ENCODE data around the gene MACF1.

MACF1 gene

GRCh38 chr1:39310015-39310414 is 105.5 kb downstream of the MACF1 start:
- no peak for DNase-seq

DNA sequence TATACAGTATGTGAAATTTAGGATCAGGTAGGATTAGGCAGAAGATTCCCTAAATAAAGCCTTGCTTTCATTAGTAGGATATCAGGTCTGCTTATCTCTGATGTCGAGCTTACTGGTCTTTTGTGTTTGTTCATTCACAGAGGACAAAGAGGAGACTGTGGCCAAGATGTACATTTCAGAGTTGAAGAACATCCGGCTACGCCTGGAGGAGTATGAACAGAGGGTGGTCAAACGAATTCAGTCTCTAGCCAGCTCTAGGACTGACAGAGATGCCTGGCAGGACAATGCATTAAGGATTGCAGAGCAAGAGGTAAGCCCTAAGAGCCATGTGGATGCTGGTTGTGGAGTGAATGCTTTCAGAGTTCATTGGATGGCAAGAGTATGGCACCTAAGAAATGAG is 106.2 kb downstream of the MACF1 start:
- no peak for DNase-seq

- no peak for DNase-seq
These were observed 112.6 kb downstream of the MACF1 start for GRCh38 chr1:39317111-39317510.

DNA sequence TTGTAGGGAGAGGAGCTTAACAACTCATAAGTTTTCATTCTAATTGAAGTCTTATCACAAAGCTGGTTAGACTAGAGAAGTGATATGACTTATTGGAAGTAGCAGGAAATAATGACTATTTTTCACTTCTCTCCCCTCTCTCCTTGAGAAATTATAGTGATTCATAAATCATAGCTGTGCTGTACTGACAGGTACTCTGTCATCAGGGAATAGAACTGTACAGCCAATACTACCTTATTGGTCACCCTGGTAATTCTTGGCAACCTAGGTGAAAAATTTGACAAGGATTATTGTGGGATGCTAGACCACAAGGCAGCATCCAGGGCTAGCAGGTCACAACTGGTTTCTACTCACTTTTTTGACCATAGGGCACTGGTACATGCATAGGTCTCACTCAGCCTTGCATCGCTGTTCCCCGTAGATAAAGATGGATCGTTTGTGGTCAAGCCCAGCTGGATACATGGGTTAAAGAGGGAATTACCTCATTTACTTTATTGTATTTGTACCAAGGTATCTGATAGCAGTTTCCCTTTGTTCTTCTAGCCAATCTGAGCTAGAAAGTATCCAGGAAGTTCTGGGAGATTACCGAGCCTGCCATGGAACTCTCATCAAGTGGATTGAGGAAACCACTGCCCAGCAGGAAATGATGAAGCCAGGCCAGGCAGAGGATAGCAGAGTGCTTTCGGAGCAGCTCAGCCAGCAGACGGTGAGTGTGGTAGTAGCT is 113.6 kb downstream of the MACF1 start:
- DNase-seq = no peak

DNA sequence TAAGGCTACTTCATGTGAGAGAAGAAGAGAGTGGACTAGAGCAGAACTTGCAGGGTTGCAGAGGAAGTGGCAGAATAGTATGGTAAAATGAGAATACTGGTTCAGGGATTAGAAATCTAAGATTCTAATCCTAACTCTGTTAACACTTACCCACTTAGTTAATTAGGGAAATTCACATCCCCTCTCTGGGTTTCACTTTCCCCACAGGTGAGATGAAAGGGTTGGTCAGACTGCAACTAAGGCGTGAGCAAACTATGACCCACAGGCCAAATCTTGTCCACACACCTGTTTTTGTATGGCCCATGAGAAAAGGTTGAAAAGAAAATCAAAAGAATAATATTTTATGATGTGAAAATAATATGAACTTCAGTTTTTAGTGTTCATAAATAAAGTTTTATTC is 117.5 kb downstream of the MACF1 start:
- DNase-seq = no peak

GRCh38 chr1:39322431-39322830 is 117.9 kb downstream of the MACF1 start:
- no peak for DNase-seq

DNA sequence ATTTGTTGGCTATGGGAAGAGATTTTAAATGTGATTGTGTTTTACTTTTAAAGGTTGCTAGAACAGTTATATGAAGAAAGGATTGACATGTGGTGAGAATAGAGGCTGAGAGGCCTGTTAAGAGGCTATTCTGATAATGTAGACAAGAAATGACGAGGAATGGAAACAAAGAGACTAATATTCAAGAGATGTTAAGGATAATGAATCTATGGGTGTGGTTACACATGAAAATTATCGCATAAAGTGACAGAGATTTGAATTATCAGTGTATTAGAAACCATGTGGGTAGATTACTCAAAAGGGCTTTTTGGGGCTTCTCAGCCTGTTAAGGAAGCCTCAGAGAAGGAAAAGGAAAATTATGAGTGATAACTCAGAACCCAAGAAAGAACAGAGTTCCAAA is 120.4 kb downstream of the MACF1 start:
- no peak for DNase-seq

GRCh38 chr1:39326836-39327235 is 122.3 kb downstream of the MACF1 start:
- DNase-seq = no peak

- peak; percentile 46 for DNase-seq
These were observed 123.6 kb downstream of the MACF1 start for GRCh38 chr1:39328095-39328494.

GRCh38 chr1:39328586-39329121 is 124.2 kb downstream of the MACF1 start:
- peak; percentile 8 for DNase-seq

DNA sequence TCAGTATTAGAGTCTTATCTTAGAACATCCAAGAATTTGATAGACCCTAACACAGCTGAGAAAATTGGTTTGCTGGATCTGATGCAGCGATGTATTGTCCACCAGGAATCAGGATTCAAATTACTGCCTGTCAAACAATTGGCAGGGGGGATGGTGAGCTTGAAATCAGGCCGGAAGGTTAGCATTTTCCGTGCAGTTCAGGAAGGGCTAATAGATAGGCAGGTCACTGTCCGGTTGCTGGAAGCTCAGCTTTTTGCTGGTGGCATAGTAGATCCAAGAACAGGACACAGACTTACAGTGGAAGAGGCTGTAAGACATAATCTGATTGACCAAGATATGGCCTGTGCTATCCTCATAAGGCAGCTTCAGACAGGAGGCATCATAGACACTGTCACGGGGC is 127.2 kb downstream of the MACF1 start:
- no peak for DNase-seq

DNA sequence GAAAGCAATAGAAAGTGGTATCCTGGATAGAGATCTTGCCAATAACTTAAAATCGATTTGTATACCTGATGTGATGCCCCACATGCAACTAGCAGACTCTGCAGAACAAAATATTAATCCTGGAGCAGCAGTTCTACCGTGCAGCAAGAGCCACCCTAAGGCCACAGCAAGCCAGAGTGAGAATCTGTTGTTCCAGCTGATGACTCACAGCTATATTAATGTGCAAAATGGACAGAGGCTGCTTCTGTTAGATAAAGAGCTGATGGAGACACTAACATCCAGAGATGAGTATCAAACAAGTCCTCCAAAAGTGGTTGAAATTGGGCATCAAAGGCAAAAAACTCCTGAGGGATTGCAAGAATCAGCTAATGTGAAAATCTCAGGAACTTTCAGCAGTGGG is 127.8 kb downstream of the MACF1 start:
- DNase-seq = no peak

DNA sequence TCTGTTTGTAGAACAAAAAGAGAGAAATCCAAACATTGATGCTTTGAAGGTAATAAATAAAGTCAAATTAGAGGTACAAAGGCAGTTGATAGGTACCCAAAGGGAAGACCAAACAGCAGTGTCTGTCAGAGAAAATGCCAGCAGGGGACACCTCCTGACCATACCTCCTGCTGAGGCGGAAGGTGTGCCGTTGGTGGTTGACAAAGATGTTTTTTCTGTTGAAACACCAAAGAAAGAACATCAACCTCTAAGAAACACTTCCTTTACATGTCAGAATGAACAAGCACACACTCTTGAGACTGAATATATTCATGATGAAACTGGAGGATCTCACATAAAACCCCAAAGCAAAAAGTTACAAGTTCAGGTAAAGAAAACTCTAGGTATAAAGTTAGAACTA is 128.3 kb downstream of the MACF1 start:
- no peak for DNase-seq

GRCh38 chr1:39333296-39333695 is 128.8 kb downstream of the MACF1 start:
- DNase-seq = no peak

GRCh38 chr1:39335216-39335615 is 130.7 kb downstream of the MACF1 start:
- no peak for DNase-seq

DNA sequence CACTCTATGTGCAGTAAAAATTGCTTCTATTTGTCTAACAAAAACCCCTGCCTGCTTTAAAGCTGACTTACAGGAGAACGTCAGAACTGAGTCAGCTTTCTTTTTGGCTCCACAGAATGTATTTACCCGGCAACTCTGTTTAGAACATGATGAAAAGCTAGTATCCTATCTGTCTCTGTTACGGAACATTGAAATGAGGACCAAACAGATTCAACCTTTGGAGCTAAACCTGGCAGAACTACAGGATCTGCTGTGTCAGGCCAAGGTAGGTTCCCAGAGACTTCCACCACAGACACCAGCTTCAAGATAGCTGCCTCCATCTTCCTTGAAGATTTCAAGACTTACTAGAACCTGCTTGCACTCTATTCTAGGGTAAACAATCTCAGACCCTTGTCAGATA is 132.6 kb downstream of the MACF1 start:
- no peak for DNase-seq

DNA sequence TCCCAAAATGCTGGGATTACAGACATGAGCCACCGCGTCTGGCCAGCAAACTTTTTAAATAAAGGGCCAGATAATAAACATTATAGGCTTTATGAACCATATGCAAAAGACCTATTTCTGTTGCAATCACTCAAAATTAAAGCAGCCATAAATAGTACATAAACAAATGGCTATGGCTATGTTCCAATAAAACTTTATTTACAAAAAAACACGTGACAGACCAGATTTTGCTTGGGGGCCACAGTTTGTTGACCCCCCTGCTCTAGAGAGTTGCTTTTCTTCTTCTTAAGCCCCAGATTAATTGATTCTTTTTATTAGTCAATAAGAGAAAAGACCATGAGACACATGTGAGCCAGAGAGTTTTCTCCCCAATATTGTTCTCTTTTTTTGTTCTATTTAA is 138.3 kb downstream of the MACF1 start:
- no peak for DNase-seq

- no peak for DNase-seq
These were observed 140.1 kb downstream of the MACF1 start for GRCh38 chr1:39344394-39345154.

GRCh38 chr1:39346872-39347271 is 142.4 kb downstream of the MACF1 start:
- DNase-seq = no peak

DNA sequence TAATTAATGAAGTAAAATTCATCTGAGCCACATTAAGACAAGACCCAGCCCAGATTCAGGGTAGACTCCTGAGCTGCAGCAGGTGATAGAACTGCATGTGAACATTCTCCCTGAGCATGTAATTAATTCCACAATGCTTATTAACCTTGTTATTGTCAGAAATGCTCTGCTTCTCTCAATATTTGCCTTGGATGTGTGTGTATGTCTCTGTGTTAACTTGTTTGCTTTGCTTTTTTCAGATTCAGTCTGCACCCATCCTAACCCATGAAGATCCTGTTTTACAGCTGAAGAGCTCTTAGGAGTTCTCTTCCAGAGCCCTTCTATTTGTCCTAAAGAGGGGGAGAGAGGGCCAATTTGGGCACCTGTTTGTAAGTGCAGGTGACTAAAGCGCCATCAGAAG is 143.8 kb downstream of the MACF1 start:
- DNase-seq = no peak

DNA sequence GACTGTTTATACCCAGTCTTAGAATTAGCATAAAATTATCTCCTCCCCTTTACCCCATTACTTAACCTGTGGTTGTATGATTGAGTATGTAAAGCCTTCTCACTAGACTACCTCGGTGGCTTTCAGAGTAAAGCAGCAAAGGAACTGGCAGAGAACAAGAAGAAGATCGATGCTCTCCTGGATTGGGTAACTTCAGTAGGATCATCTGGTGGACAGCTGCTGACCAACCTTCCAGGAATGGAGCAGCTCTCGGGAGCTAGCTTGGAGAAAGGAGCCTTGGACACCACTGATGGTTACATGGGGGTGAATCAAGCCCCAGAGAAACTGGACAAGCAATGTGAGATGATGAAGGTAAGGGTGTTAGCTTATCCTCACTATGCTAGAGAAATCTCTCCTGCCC is 148.4 kb downstream of the MACF1 start:
- DNase-seq = no peak

GRCh38 chr1:39354572-39354971 is 150.1 kb downstream of the MACF1 start:
- no peak for DNase-seq

- DNase-seq = no peak
These were observed 154.0 kb downstream of the MACF1 start for GRCh38 chr1:39358491-39358890.

DNA sequence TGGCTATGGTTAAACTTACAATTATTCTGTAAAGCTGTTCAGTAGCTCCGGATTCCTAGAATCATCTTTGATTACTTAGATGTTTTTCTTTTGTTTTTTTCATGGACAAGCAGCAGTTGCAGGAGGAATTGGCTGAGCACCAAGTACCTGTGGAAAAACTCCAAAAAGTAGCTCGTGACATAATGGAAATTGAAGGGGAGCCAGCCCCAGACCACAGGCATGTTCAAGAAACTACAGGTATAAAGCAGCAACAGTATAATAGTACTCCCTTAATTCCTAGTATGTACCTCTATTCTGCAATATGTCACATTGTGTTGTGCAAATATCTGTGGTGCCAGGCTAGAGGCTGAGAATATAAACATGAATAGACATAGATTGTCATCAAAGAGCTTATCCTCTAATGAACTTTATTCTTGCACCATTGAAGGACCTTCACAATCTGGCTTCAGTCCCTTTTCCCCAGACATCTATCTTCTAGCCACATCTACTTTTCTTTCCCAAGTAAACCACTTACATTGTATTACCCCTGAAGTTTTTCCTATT is 154.6 kb downstream of the MACF1 start:
- no peak for DNase-seq
